Transverse colon (tissue), 4 donors: Measurements from ENCODE around the gene SLC27A5. TPM values are rescaled to one million over a fixed set of nuclear protein-coding genes. Genes with fewer than 3 reads are reported as not detected.
"Not testable (repeated sequence)": the region's sequence is repeated elsewhere in the genome, so short reads cannot be mapped to it uniquely, and the experiment has no call there.

Experiments
- DNase-seq: peaks from one replicate; pipeline ENCODE4 v3.0.0-alpha.2; 2019
- H3K27ac ChIP-seq, 4 donors: fragments of 200-600 bp; sonication (generic); 2 replicates each; pipeline ENCODE4 v1.5.1; 2016 to 2018; ENCODE audit warnings: inconsistent platforms in 4 of 4
- H3K27me3 ChIP-seq: fragments of 200-600 bp; sonication (generic); 2 replicates; pipeline ENCODE4 v1.5.1; 2017; ENCODE audit warnings: inconsistent platforms
- H3K36me3 ChIP-seq, 4 donors: fragments of 200-600 bp; sonication (generic); 2 replicates each; pipeline ENCODE4 v1.5.1; 2017 to 2019; ENCODE audit warnings: inconsistent platforms in 4 of 4
- H3K4me1 ChIP-seq, 4 donors: fragments of 200-600 bp; sonication (generic); 2 replicates each; pipeline ENCODE4 v1.5.1; 2017 to 2020; ENCODE audit warnings: inconsistent platforms in 4 of 4
- H3K4me3 ChIP-seq, 4 donors: fragments of 200-600 bp; sonication (generic); 1 replicate in 1 of 4; 2 replicates in 3 of 4; pipeline versions ENCODE4 v1.5.1 to v1.6.1; 2017 to 2019; ENCODE audit warnings: inconsistent platforms in 4 of 4
- H3K9me3 ChIP-seq, 2 donors: fragments of 200-600 bp; sonication (generic); 2 replicates each; pipeline ENCODE4 v1.5.1; 2017 to 2019; ENCODE audit warnings: inconsistent platforms in 2 of 2
- EP300 ChIP-seq: sonication (generic); formaldehyde crosslinking; IDR thresholded peaks from one replicate; pipeline ENCODE4 v1.6.1; 2017; ENCODE audit warnings: antibody characterized with exemption, low read depth
- POLR2A ChIP-seq: fragments of 450-650 bp; IDR thresholded peaks from one replicate; pipeline ENCODE4 v1.6.1; 2016; ENCODE audit warnings: antibody characterized with exemption, mild to moderate bottlenecking, moderate library complexity
- POLR2AphosphoS5 ChIP-seq, 3 donors: sonication (generic); formaldehyde crosslinking; IDR thresholded peaks; one replicate each; pipeline ENCODE4 v1.6.1; 2016; ENCODE audit warnings: antibody characterized with exemption in 3 of 3
- WGBS, 2 donors: methylation state at CpG; one replicate each; pipeline ENCODE4 v1.1.5; 2018; ENCODE audit warnings: low coverage in 1 of 2; 5-methylcytosine and 5-hydroxymethylcytosine counted together
- in situ Hi-C, 4 donors: fragments of 200-750 bp; cut with MboI; loops; one replicate each; pipeline versions ENCODE4 v1.15.0 to v1.15.1; 2017; ENCODE audit warnings: low sequenced_read_pairs in 3 of 4, low pct_ligation_motif_present in 1 of 4, low pct_unique_long_range_greater_than_20kb in 1 of 4
- intact Hi-C: fragments of 100-400 bp; cut with DNase I; formaldehyde crosslinking; loops from one replicate; pipeline ENCODE4 v1.15.1; 2023; ENCODE audit warnings: low total_unique reads
- total RNA-seq, 4 donors: library from RNA; depleted of rRNA; stranded (reverse); fragments of >200 nt; gene quantifications; one replicate each; pipeline ENCODE4 v1.1.0, GENCODE V29; 2016
- TF ChIP-seq, protein P1 (sequence below), 5 experiments: fragments of 200-600 bp in 3 of 5; fragments of 450-650 bp in 2 of 5; sonication (generic) in 3 of 5; IDR thresholded peaks; 1 replicate in 2 of 5; 2 replicates in 3 of 5; pipeline ENCODE4 v1.5.1; 2016 to 2017; ENCODE audit warnings: antibody characterized with exemption in 5 of 5, inconsistent platforms in 3 of 5, mild to moderate bottlenecking in 2 of 5, moderate library complexity in 1 of 5

The SLC27A5 gene
- total RNA-seq, 4 donors from 2014 or later = 3.3 to 5.0 (median 4.4) TPM; not detected in 1

DNA sequence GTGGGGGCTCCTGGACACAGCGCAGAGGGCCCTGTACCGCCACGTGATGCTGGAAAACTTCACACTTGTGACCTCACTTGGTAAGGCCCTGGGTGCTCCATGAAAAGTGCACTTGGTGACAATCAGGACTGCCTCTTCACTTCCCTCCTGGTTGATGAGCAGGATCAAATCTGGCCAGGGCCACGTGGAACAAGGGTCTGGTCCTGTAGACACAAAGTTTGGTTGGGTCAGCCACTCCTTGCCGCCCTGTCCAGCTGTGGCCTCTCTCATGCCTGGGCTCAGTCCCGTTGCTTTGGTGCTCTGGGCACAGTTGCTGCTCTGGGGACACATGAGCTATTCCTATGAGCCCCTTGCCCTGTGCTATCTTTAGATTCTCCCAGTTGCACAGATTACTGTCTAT is 58.0 kb downstream of the SLC27A5 start:
- H3K36me3 ChIP-seq = no peaks in the 10 kb centered on the region
- TF ChIP-seq POLR2AphosphoS5 (IDR thresholded peaks at IDR 0.05) (no peak), POLR2A (no peak), EP300 (no peak)
- TF ChIP-seq, protein P1, sequence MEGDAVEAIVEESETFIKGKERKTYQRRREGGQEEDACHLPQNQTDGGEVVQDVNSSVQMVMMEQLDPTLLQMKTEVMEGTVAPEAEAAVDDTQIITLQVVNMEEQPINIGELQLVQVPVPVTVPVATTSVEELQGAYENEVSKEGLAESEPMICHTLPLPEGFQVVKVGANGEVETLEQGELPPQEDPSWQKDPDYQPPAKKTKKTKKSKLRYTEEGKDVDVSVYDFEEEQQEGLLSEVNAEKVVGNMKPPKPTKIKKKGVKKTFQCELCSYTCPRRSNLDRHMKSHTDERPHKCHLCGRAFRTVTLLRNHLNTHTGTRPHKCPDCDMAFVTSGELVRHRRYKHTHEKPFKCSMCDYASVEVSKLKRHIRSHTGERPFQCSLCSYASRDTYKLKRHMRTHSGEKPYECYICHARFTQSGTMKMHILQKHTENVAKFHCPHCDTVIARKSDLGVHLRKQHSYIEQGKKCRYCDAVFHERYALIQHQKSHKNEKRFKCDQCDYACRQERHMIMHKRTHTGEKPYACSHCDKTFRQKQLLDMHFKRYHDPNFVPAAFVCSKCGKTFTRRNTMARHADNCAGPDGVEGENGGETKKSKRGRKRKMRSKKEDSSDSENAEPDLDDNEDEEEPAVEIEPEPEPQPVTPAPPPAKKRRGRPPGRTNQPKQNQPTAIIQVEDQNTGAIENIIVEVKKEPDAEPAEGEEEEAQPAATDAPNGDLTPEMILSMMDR (IDR thresholded peaks at IDR 0.05) = no peak
- in situ Hi-C loops = no loop called here
- peaks cover 0 to 15% (median 10%) of the 10 kb centered on the region in 4 donors for H3K4me1 ChIP-seq
- peaks cover 0 to 3% of the 10 kb centered on the region in 2 donors for H3K9me3 ChIP-seq
- H3K27ac ChIP-seq = no peak overlapping the region
- no peak for DNase-seq
- H3K27me3 ChIP-seq = no peaks in the 10 kb centered on the region
- H3K4me3 ChIP-seq = no peak overlapping the region
- intact Hi-C loops = no loop called here
- WGBS, 2 donors = 90% methylated on average over 6 of the region's 6 CpGs; no CpG with 5 or more reads in 1 of the 2 donors

DNA sequence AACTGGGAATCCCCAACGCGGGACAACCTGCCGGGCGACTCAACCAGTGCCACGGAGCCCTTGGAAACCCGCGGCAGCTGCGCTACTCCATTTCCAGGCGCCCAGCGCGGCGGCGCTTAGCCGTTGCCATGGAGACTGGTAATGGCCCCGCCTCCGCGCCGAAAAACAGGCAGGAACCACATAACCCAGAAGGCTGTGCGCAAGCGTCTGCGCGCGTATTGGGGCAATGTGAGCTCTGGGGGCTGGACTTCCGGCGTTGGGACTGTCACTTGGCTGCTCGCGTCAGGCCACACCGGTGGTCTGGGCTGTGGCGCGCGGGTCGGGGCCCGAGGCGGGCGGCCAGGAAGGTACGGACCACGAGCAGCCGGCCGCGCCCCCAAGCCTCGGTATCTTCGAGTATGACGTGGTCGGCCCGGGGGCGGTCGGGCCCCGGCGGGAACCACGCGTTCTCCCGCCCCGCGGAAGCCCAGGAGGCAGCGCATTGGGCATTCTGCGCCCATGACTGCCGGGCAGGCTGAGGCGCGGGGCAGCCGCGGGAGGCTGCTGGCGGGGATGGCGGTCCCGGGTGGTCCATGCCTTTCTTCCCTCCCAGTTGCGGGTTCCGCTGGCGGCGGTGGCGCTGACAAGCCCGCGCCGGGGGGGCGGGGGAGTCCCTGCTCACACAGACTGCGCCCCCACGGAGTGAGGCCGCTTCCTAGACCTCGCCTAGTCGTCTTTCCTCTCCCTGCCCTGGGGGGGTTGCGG is 60.3 kb downstream of the SLC27A5 start, which contains the start of gene ZNF324B:
ZNF324B (plus strand) TSS at position 265 of the 744 bp plus-strand sequence. CDS start 2,080 bp downstream, outside the sequence.
- H3K27ac ChIP-seq = peak within 1 kb of the TSS; percentile 67 to 83 (median 74)
- in situ Hi-C loops = no loop called here

DNA sequence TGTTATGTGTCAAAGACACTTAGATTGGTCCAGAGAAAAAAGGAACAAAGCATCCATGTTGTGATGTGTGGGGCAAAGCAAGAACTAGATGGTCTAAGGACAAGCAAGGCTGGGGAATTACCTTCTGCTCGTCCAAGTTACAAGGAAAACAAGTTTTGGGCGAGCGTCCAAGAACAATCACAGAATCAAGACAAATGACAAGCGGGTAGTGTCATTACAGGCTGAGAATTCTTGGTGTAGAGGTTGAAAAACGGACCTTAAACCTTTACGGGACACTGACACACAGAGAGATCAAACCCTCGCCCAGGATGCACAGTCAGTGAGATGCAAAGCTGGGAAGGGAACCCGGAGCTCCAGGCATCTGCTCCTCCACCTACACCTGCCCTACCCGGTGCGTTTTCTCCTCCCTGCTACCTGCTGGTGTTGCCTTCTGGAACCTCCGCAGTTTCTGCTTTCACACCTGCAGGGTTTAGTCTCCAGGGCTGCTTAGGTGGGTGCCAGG is 60.9 kb downstream of the SLC27A5 start:
- H3K9me3 ChIP-seq = peaks cover 0 to 5% of the 10 kb centered on the region in 2 donors
- H3K27ac ChIP-seq = peak overlapping the region; percentile 67 to 83 (median 74)
- in situ Hi-C loops = no loop called here
- intact Hi-C loops = no loop called here
- peak overlapping the region; percentile 15 to 91 (median 78) for H3K4me3 ChIP-seq
- no peaks in the 10 kb centered on the region for H3K36me3 ChIP-seq
- 3 to 11% methylated on average over 4 to 11 of the region's 11 CpGs for WGBS, 2 donors
- H3K27me3 ChIP-seq = no peaks in the 10 kb centered on the region
- peaks cover 0 to 15% (median 10%) of the 10 kb centered on the region in 4 donors for H3K4me1 ChIP-seq
- peak; percentile 41 for DNase-seq
- TF ChIP-seq, protein P1 (IDR thresholded peaks at IDR 0.05) = no peak
- TF ChIP-seq POLR2A (no peak), EP300 (no peak), POLR2AphosphoS5 (IDR thresholded peaks at IDR 0.05) (no peak)

More for the DNA sequence above, 60.3 kb downstream of the SLC27A5 start, which contains the start of gene ZNF324B:
- H3K4me3 ChIP-seq = peak within 1 kb of the TSS; percentile 71 to 91 (median 86)
- 0% methylated on average over 38 of the region's 79 CpGs; no CpG with 5 or more reads in 1 of the 2 donors for WGBS, 2 donors
- no peaks in the 10 kb centered on the region for H3K36me3 ChIP-seq
- peak; percentile 96 for DNase-seq
- peaks cover 0 to 5% of the 10 kb centered on the region in 2 donors for H3K9me3 ChIP-seq
- peaks cover 0 to 15% (median 10%) of the 10 kb centered on the region in 4 donors for H3K4me1 ChIP-seq
- H3K27me3 ChIP-seq = no peaks in the 10 kb centered on the region
- intact Hi-C loops = no loop called here
- TF ChIP-seq, protein P1 (IDR thresholded peaks at IDR 0.05) = no peak
- TF ChIP-seq POLR2AphosphoS5 (IDR thresholded peaks at IDR 0.05) (peak; percentile 59 to 80 (median 75)), POLR2A (peak; percentile 57), EP300 (no peak)

DNA sequence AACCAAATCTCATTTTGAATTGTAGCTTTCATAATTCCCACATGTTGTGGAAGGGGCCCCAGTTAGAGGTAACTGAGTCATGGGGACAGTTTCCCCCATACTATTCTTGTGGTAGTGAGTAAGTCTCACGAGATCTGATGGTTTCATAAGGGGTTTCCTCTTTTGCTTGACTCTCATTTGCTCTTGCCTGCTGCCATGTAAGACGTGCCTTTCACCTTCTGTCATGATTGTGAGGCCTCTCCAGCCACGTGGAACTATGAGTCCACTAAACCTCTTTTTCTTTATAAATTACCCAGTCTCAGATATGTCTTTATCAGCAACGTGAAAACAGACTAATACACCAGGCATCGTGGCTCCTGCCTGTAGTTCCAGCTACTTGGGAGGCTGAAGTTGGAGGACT is 61.8 kb downstream of the SLC27A5 start:
- H3K27ac ChIP-seq, H3K4me3 ChIP-seq, intact Hi-C loops, H3K36me3 ChIP-seq, H3K27me3 ChIP-seq, DNase-seq, H3K9me3 ChIP-seq, in situ Hi-C loops: not testable (repeated sequence)
- WGBS, 2 donors = 35 to 55% methylated on average over 4 to 5 of the region's 5 CpGs
- H3K4me1 ChIP-seq = peaks cover 0 to 15% (median 10%) of the 10 kb centered on the region in 4 donors

DNA sequence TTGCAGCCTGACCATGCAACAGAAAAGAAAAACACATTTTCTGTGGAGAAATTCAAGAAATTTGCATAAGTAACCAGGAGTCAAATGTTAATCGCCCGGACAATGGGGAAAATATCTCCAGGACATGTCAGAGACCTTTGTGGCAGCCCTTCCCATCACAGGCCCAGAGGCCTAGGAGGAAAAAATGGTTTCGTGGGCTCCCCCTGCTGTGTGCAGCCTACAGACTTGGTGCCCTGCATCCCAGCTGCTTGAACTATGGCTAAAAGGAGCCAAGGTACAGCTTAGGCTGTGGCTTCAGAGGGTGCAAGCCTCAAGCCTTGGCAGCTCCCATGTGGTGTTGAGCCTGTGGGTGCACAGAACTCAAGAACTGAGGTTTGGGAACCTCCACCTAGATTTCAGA is 62.9 kb downstream of the SLC27A5 start:
- peaks cover 0 to 15% (median 10%) of the 10 kb centered on the region in 4 donors for H3K4me1 ChIP-seq
- in situ Hi-C loops, H3K9me3 ChIP-seq, H3K27me3 ChIP-seq, H3K4me3 ChIP-seq, H3K36me3 ChIP-seq, H3K27ac ChIP-seq, intact Hi-C loops, DNase-seq: not testable (repeated sequence)
- 79 to 82% methylated on average over 2 to 3 of the region's 3 CpGs for WGBS, 2 donors
